ENCODE data around the gene OR6S1. TPM values are rescaled to one million over a fixed set of nuclear protein-coding genes. Genes with fewer than 3 reads are reported as not detected.

Gene OR6S1
- total RNA-seq, 2 experiments from 2014 or later, result not detected

GRCh38 chr14:20659336-20659735 lies 17.8 kb upstream of the OR6S1 start:
- Mint-ChIP-seq H3K27ac (no peak overlapping the region), H3K9me3 (no peaks in the 10 kb centered on the region), H3K36me3 (ENCODE audit: low read depth) (peaks cover 4% of the 10 kb centered on the region), H3K4me3 (no peak overlapping the region), H3K27me3 (peaks cover 51% of the 10 kb centered on the region), H3K4me1 (ENCODE audit: low read depth) (peaks cover 37% of the 10 kb centered on the region)
- no peaks in the 10 kb centered on the region for H3K36me3 ChIP-seq (ENCODE audit: insufficient read depth, low read length)
- no peaks in the 10 kb centered on the region for H3K9me3 ChIP-seq (ENCODE audit: control insufficient read depth in 1 of 2, insufficient read depth in 1 of 2, low read length in 2 of 2)
- intact Hi-C loops (cut with DNase I, micrococcal nuclease), result no loop called here
- no peak overlapping the region for H3K4me3 ChIP-seq (ENCODE audit: low read length)
- no peak for DNase-seq
- no peak for TF ChIP-seq CTCF (IDR thresholded peaks at IDR 0.05)
- peaks cover 23% of the 10 kb centered on the region for H3K4me1 ChIP-seq (ENCODE audit: insufficient read depth, low read length)
- ATAC-seq (ENCODE audit: poor library complexity), result no peak
- ChIA-PET CTCF (interaction anchor here (1.0 to 5.7 kb wide), 2 partner anchors 32 to 46 kb away, joined by 3 to 27 read pairs; no protein-coding TSS in a partner anchor), POLR2A (interaction anchor here (2.9 kb wide), 1 partner anchor 22 kb away, joined by 13 read pairs; no protein-coding TSS in a partner anchor)
- peaks cover 17 to 22% of the 10 kb centered on the region in 2 experiments for H3K27me3 ChIP-seq (ENCODE audit: control insufficient read depth in 1 of 2, insufficient read depth in 2 of 2, low read length in 2 of 2)
- no peak overlapping the region for H3K27ac ChIP-seq (ENCODE audit: low read depth in 1 of 2, low read length in 2 of 2)

- Histone ChIP-seq H3K27me3 (ENCODE audit: control insufficient read depth in 1 of 2, insufficient read depth in 2 of 2, low read length in 2 of 2) (peaks cover 26 to 33% of the 10 kb centered on the region in 2 experiments), H3K4me1 (ENCODE audit: insufficient read depth, low read length) (peaks cover 23% of the 10 kb centered on the region), H3K9me3 (ENCODE audit: control insufficient read depth in 1 of 2, insufficient read depth in 1 of 2, low read length in 2 of 2) (peaks cover 0 to 3% of the 10 kb centered on the region in 2 experiments), H3K36me3 (ENCODE audit: insufficient read depth, low read length) (no peaks in the 10 kb centered on the region), H3K4me3 (ENCODE audit: low read length) (no peak overlapping the region), H3K27ac (ENCODE audit: low read depth in 1 of 2, low read length in 2 of 2) (no peak overlapping the region)
- TF ChIP-seq CTCF (IDR thresholded peaks at IDR 0.05), result no peak
- no peak for DNase-seq
- H3K9me3 Mint-ChIP-seq, result no peaks in the 10 kb centered on the region
- peaks cover 41% of the 10 kb centered on the region for H3K4me1 Mint-ChIP-seq (ENCODE audit: low read depth)
- intact Hi-C loops (cut with DNase I, micrococcal nuclease), result no loop called here
- H3K27me3 Mint-ChIP-seq, result peaks cover 60% of the 10 kb centered on the region
- ChIA-PET CTCF (interaction anchor here (1.0 to 5.7 kb wide), 5 partner anchors 22 to 313 kb away, joined by 3 to 27 read pairs (median 3); no protein-coding TSS in a partner anchor), POLR2A (interaction anchor here (1.5 to 2.9 kb wide), 2 partner anchors 23 to 25 kb away, joined by 4 to 13 read pairs; no protein-coding TSS in a partner anchor)
- no peak for ATAC-seq (ENCODE audit: poor library complexity)
- peaks cover 4% of the 10 kb centered on the region for H3K36me3 Mint-ChIP-seq (ENCODE audit: low read depth)
- H3K27ac Mint-ChIP-seq, result no peak overlapping the region
- no peak overlapping the region for H3K4me3 Mint-ChIP-seq
Observed at GRCh38 chr14:20658246-20658645, 16.8 kb upstream of the OR6S1 start.

- Mint-ChIP-seq H3K27ac (no peak overlapping the region), H3K9me3 (no peaks in the 10 kb centered on the region), H3K4me1 (ENCODE audit: low read depth) (peaks cover 37% of the 10 kb centered on the region), H3K27me3 (peaks cover 62% of the 10 kb centered on the region), H3K4me3 (no peak overlapping the region), H3K36me3 (ENCODE audit: low read depth) (no peaks in the 10 kb centered on the region)
- peaks cover 25% of the 10 kb centered on the region for H3K4me1 ChIP-seq (ENCODE audit: insufficient read depth, low read length)
- peak in 7 of 14 experiments; percentile 12 to 69 (median 31) for DNase-seq
- TF ChIP-seq CTCF (IDR thresholded peaks at IDR 0.05), result peak; percentile 17
- H3K36me3 ChIP-seq (ENCODE audit: insufficient read depth, low read length), result no peaks in the 10 kb centered on the region
- intact Hi-C loops (cut with DNase I, micrococcal nuclease), result no loop called here
- POLR2A ChIA-PET, result interaction anchor here (1.5 to 2.9 kb wide), 2 partner anchors 24 to 26 kb away, joined by 4 to 13 read pairs; no protein-coding TSS in a partner anchor
- H3K27me3 ChIP-seq (ENCODE audit: control insufficient read depth in 1 of 2, insufficient read depth in 2 of 2, low read length in 2 of 2), result peaks cover 31 to 41% of the 10 kb centered on the region in 2 experiments
- CTCF ChIA-PET, result interaction anchor here (0.9 to 5.7 kb wide), 5 partner anchors 23 to 313 kb away, joined by 3 to 27 read pairs (median 3); no protein-coding TSS in a partner anchor
- H3K4me3 ChIP-seq (ENCODE audit: low read length), result no peak overlapping the region
- no peak overlapping the region for H3K27ac ChIP-seq (ENCODE audit: low read depth in 1 of 2, low read length in 2 of 2)
- peaks cover 0 to 6% of the 10 kb centered on the region in 2 experiments for H3K9me3 ChIP-seq (ENCODE audit: control insufficient read depth in 1 of 2, insufficient read depth in 1 of 2, low read length in 2 of 2)
- peak; percentile 76 for ATAC-seq (ENCODE audit: poor library complexity)
Observed at GRCh38 chr14:20657216-20658211, 16.0 kb upstream of the OR6S1 start.
